GM18909 (cell line): ENCODE data around the gene CDC42EP5.

Experiments used
- ATAC-seq: cut with Tn5 transposase; IDR thresholded peaks from one replicate; pipeline ENCODE4 v1.9.1; 2021; ENCODE audit warnings: mild to moderate bottlenecking; ENCODE audit not compliant: unreplicated experiment, poor library complexity

CDC42EP5 gene

GRCh38 chr19:54415208-54415900, 57.7 kb downstream of the CDC42EP5 start, which contains the start of gene TTYH1:
TSS of gene TTYH1 (plus strand) at chr19:54415464. CDS start at chr19:54415553, 89 bp downstream.
- no peak for ATAC-seq
